HEK293T (cell line): ENCODE data around the gene ADCY2.

Experiments
- CTCF ChIA-PET: fragments of 350-600 bp; formaldehyde crosslinking; extraction: SDS; loops from one replicate; lab custom pipeline; 2021; ENCODE audit warnings: antibody characterized with exemption, inconsistent platforms; lab: Yijun Ruan, JAX
- POLR2A ChIA-PET: fragments of 350-600 bp; formaldehyde crosslinking; extraction: SDS; loops from one replicate; lab custom pipeline; 2020; ENCODE audit warnings: antibody characterized with exemption, inconsistent platforms; lab: Yijun Ruan, JAX
- DNase-seq: peaks from one replicate; pipeline ENCODE4 v3.0.0; 2012; ENCODE audit warnings: mixed read lengths; ENCODE audit errors: extremely low spot score
- ARNT ChIP-seq: fragments of 450-650 bp; IDR thresholded peaks from 2 replicates; pipeline ENCODE4 v1.6.1; 2017; ENCODE audit warnings: mild to moderate bottlenecking
- BHLHE40 ChIP-seq: fragments of 450-650 bp; IDR thresholded peaks from 2 replicates; pipeline ENCODE4 v1.6.1; 2016; ENCODE audit warnings: mild to moderate bottlenecking, moderate library complexity, borderline replicate concordance
- CTBP1 ChIP-seq: fragments of 450-650 bp; IDR thresholded peaks from 2 replicates; pipeline ENCODE4 v1.6.1; 2016; ENCODE audit warnings: borderline replicate concordance
- ELF4 ChIP-seq: fragments of 450-650 bp; IDR thresholded peaks from 2 replicates; pipeline ENCODE4 v1.6.1; 2017; ENCODE audit warnings: antibody characterized with exemption
- FOXA1 ChIP-seq: fragments of 450-650 bp; IDR thresholded peaks from 2 replicates; pipeline ENCODE4 v1.6.1; 2016; ENCODE audit warnings: mild to moderate bottlenecking
- FOXK2 ChIP-seq: fragments of 450-650 bp; IDR thresholded peaks from 2 replicates; pipeline ENCODE4 v1.6.1; 2016; ENCODE audit warnings: mild to moderate bottlenecking
- FOXM1 ChIP-seq: fragments of 450-650 bp; IDR thresholded peaks from 2 replicates; pipeline ENCODE4 v1.6.1; 2017; ENCODE audit warnings: mild to moderate bottlenecking, borderline replicate concordance
- HDGF ChIP-seq: fragments of 450-650 bp; IDR thresholded peaks from 2 replicates; pipeline ENCODE4 v1.6.1; 2017; ENCODE audit warnings: antibody characterized with exemption, borderline replicate concordance
- L3MBTL2 ChIP-seq: fragments of 450-650 bp; conservative IDR thresholded peaks from 2 replicates; pipeline ENCODE4 v1.6.1; 2016; ENCODE audit warnings: mild to moderate bottlenecking
- LEF1 ChIP-seq: fragments of 450-650 bp; IDR thresholded peaks from 2 replicates; pipeline ENCODE4 v1.6.1; 2017; ENCODE audit warnings: mild to moderate bottlenecking, borderline replicate concordance
- NFRKB ChIP-seq: fragments of 450-650 bp; IDR thresholded peaks from 2 replicates; pipeline ENCODE4 v1.6.1; 2016; ENCODE audit warnings: mild to moderate bottlenecking, moderate library complexity
- PKNOX1 ChIP-seq: fragments of 450-650 bp; IDR thresholded peaks from 2 replicates; pipeline ENCODE4 v1.6.1; 2016
- SP1 ChIP-seq: fragments of 450-650 bp; IDR thresholded peaks from 2 replicates; pipeline ENCODE4 v1.6.1; 2017
- SUZ12 ChIP-seq: fragments of 450-650 bp; IDR thresholded peaks from 2 replicates; pipeline ENCODE4 v1.6.1; 2016; ENCODE audit warnings: mild to moderate bottlenecking
- TARDBP ChIP-seq: fragments of 450-650 bp; IDR thresholded peaks from 2 replicates; pipeline ENCODE4 v1.6.1; 2016
- ZNF384 ChIP-seq: fragments of 450-650 bp; IDR thresholded peaks from 2 replicates; pipeline ENCODE4 v1.6.1; 2016

The ADCY2 gene

GRCh38 chr5:7515284-7515914, 119.5 kb downstream of the ADCY2 start:
- no peak for DNase-seq

GRCh38 chr5:7516253-7516652, 120.3 kb downstream of the ADCY2 start:
- DNase-seq: no peak
- TF ChIP-seq L3MBTL2 (no peak), FOXM1 (no peak), HDGF (no peak), ZNF384 (no peak), FOXK2 (no peak), SP1 (no peak), ELF4 (no peak), NFRKB (no peak), LEF1 (no peak), TARDBP (no peak), ARNT (no peak), BHLHE40 (no peak), CTBP1 (no peak), FOXA1 (no peak), PKNOX1 (no peak), SUZ12 (no peak)
- CTCF ChIA-PET: no interaction called here
- POLR2A ChIA-PET: no interaction called here

More at GRCh38 chr5:7515284-7515914, 119.5 kb downstream of the ADCY2 start:
- ChIA-PET CTCF (no interaction called here), POLR2A (no interaction called here)
- TF ChIP-seq FOXM1: no peak
- TF ChIP-seq CTBP1: no peak
- TF ChIP-seq PKNOX1: no peak
- TF ChIP-seq FOXK2: no peak
- TF ChIP-seq NFRKB: no peak

- ChIA-PET POLR2A (no interaction called here), CTCF (no interaction called here)
- no peak for DNase-seq
- no peak for TF ChIP-seq BHLHE40
- no peak for TF ChIP-seq TARDBP
- TF ChIP-seq FOXA1: no peak
- no peak for TF ChIP-seq FOXK2
- TF ChIP-seq ZNF384: no peak
- TF ChIP-seq ARNT: no peak
Measured at GRCh38 chr5:7517006-7517405, 121.1 kb downstream of the ADCY2 start.

- no peak for TF ChIP-seq PKNOX1
- ChIA-PET CTCF (no interaction called here), POLR2A (no interaction called here)
- DNase-seq: peak; percentile 16
Measured at GRCh38 chr5:7518947-7519560, 123.1 kb downstream of the ADCY2 start.

- POLR2A ChIA-PET: no interaction called here
- DNase-seq: no peak
- CTCF ChIA-PET: no interaction called here
- no peak for TF ChIP-seq ARNT
- TF ChIP-seq ZNF384: no peak
- TF ChIP-seq CTBP1: no peak
- no peak for TF ChIP-seq L3MBTL2
- no peak for TF ChIP-seq PKNOX1
- TF ChIP-seq LEF1: no peak
- no peak for TF ChIP-seq SUZ12
- no peak for TF ChIP-seq ELF4
Measured at GRCh38 chr5:7519564-7519963, 123.6 kb downstream of the ADCY2 start.

- DNase-seq: no peak
- ChIA-PET POLR2A (no interaction called here), CTCF (no interaction called here)
- TF ChIP-seq BHLHE40 (no peak), SP1 (no peak), TARDBP (no peak), SUZ12 (no peak), PKNOX1 (no peak), ARNT (no peak), FOXA1 (no peak), LEF1 (no peak), NFRKB (no peak), ZNF384 (no peak), CTBP1 (no peak), FOXM1 (no peak), ELF4 (no peak), L3MBTL2 (no peak), FOXK2 (no peak), HDGF (no peak)
Measured at GRCh38 chr5:7529880-7530279, 133.9 kb downstream of the ADCY2 start.
